ENCODE data around the gene CDH26.
A peak's percentile ranks its signal among the peaks of the same experiment; 100 is the strongest.

CDH26 gene

GRCh38 chr20:60052322-60052721 lies 94.1 kb downstream of the CDH26 start:
- Mint-ChIP-seq H3K9me3 (no peaks in the 10 kb centered on the region), H3K36me3 (no peaks in the 10 kb centered on the region), H3K27ac (no peak overlapping the region), H3K27me3 (peaks cover 40% of the 10 kb centered on the region), H3K4me3 (no peak overlapping the region), H3K4me1 (no peaks in the 10 kb centered on the region)
- ATAC-seq = no peak

- Mint-ChIP-seq H3K4me3 (no peak overlapping the region), H3K27me3 (peaks cover 49% of the 10 kb centered on the region), H3K9me3 (no peaks in the 10 kb centered on the region), H3K27ac (no peak overlapping the region), H3K4me1 (peaks cover 8% of the 10 kb centered on the region), H3K36me3 (no peaks in the 10 kb centered on the region)
- no peak for ATAC-seq
These were observed 95.0 kb downstream of the CDH26 start for GRCh38 chr20:60053125-60053817.

- H3K4me3 Mint-ChIP-seq = no peak overlapping the region
- ATAC-seq = no peak
- no peaks in the 10 kb centered on the region for H3K9me3 Mint-ChIP-seq
- H3K27ac Mint-ChIP-seq = no peak overlapping the region
- peaks cover 11% of the 10 kb centered on the region for H3K4me1 Mint-ChIP-seq
- H3K27me3 Mint-ChIP-seq = peaks cover 49% of the 10 kb centered on the region
- H3K36me3 Mint-ChIP-seq = no peaks in the 10 kb centered on the region
These were observed 95.6 kb downstream of the CDH26 start for GRCh38 chr20:60053818-60054190.

GRCh38 chr20:60054716-60055634 lies 96.8 kb downstream of the CDH26 start:
- no peak overlapping the region for H3K27ac Mint-ChIP-seq
- no peaks in the 10 kb centered on the region for H3K9me3 Mint-ChIP-seq
- H3K4me3 Mint-ChIP-seq = no peak overlapping the region
- H3K27me3 Mint-ChIP-seq = peaks cover 49% of the 10 kb centered on the region
- H3K4me1 Mint-ChIP-seq = peaks cover 13% of the 10 kb centered on the region
- H3K36me3 Mint-ChIP-seq = no peaks in the 10 kb centered on the region
- no peak for ATAC-seq

GRCh38 chr20:60055740-60056139 lies 97.5 kb downstream of the CDH26 start:
- Mint-ChIP-seq H3K36me3 (no peaks in the 10 kb centered on the region), H3K9me3 (no peaks in the 10 kb centered on the region), H3K4me3 (no peak overlapping the region), H3K27me3 (peaks cover 49% of the 10 kb centered on the region), H3K27ac (no peak overlapping the region), H3K4me1 (peaks cover 13% of the 10 kb centered on the region)
- no peak for ATAC-seq

- H3K27ac Mint-ChIP-seq = no peak overlapping the region
- peaks cover 48% of the 10 kb centered on the region for H3K27me3 Mint-ChIP-seq
- H3K4me3 Mint-ChIP-seq = no peak overlapping the region
- peaks cover 13% of the 10 kb centered on the region for H3K4me1 Mint-ChIP-seq
- no peak for ATAC-seq
- H3K9me3 Mint-ChIP-seq = no peaks in the 10 kb centered on the region
- H3K36me3 Mint-ChIP-seq = no peaks in the 10 kb centered on the region
These were observed 98.3 kb downstream of the CDH26 start for GRCh38 chr20:60056407-60057122.

GRCh38 chr20:60057123-60057865 lies 99.1 kb downstream of the CDH26 start:
- H3K9me3 Mint-ChIP-seq = no peaks in the 10 kb centered on the region
- H3K27me3 Mint-ChIP-seq = peaks cover 41% of the 10 kb centered on the region
- H3K4me3 Mint-ChIP-seq = no peak overlapping the region
- H3K4me1 Mint-ChIP-seq = peaks cover 13% of the 10 kb centered on the region
- H3K36me3 Mint-ChIP-seq = no peaks in the 10 kb centered on the region
- ATAC-seq = no peak
- peak overlapping the region; percentile 12 for H3K27ac Mint-ChIP-seq

GRCh38 chr20:60057866-60058807 lies 99.9 kb downstream of the CDH26 start:
- peaks cover 36% of the 10 kb centered on the region for H3K27me3 Mint-ChIP-seq
- peaks cover 13% of the 10 kb centered on the region for H3K4me1 Mint-ChIP-seq
- no peaks in the 10 kb centered on the region for H3K9me3 Mint-ChIP-seq
- peak overlapping the region; percentile 12 for H3K27ac Mint-ChIP-seq
- H3K4me3 Mint-ChIP-seq = no peak overlapping the region
- peak; percentile 44 for ATAC-seq
- no peaks in the 10 kb centered on the region for H3K36me3 Mint-ChIP-seq

GRCh38 chr20:60058879-60059278 lies 100.7 kb downstream of the CDH26 start:
- no peak for ATAC-seq
- Mint-ChIP-seq H3K4me1 (peaks cover 13% of the 10 kb centered on the region), H3K27ac (peak overlapping the region; percentile 12), H3K27me3 (peaks cover 29% of the 10 kb centered on the region), H3K9me3 (no peaks in the 10 kb centered on the region), H3K4me3 (no peak overlapping the region), H3K36me3 (no peaks in the 10 kb centered on the region)

- Mint-ChIP-seq H3K27me3 (peaks cover 19% of the 10 kb centered on the region), H3K9me3 (no peaks in the 10 kb centered on the region), H3K27ac (no peak overlapping the region), H3K36me3 (no peaks in the 10 kb centered on the region), H3K4me1 (peaks cover 13% of the 10 kb centered on the region), H3K4me3 (no peak overlapping the region)
- no peak for ATAC-seq
These were observed 101.9 kb downstream of the CDH26 start for GRCh38 chr20:60060006-60060557.

- H3K4me1 Mint-ChIP-seq = peaks cover 13% of the 10 kb centered on the region
- no peak overlapping the region for H3K4me3 Mint-ChIP-seq
- no peak for ATAC-seq
- no peaks in the 10 kb centered on the region for H3K9me3 Mint-ChIP-seq
- no peaks in the 10 kb centered on the region for H3K36me3 Mint-ChIP-seq
- H3K27ac Mint-ChIP-seq = no peak overlapping the region
- H3K27me3 Mint-ChIP-seq = peaks cover 18% of the 10 kb centered on the region
These were observed 102.4 kb downstream of the CDH26 start for GRCh38 chr20:60060593-60060992.

- Mint-ChIP-seq H3K27me3 (peaks cover 7% of the 10 kb centered on the region), H3K9me3 (no peaks in the 10 kb centered on the region), H3K4me3 (no peak overlapping the region), H3K27ac (no peak overlapping the region), H3K36me3 (no peaks in the 10 kb centered on the region), H3K4me1 (peaks cover 12% of the 10 kb centered on the region)
- ATAC-seq = no peak
These were observed 104.3 kb downstream of the CDH26 start for GRCh38 chr20:60062431-60063047.

- Mint-ChIP-seq H3K4me1 (peaks cover 7% of the 10 kb centered on the region), H3K4me3 (no peak overlapping the region), H3K27ac (no peak overlapping the region), H3K36me3 (no peaks in the 10 kb centered on the region), H3K27me3 (peaks cover 2% of the 10 kb centered on the region), H3K9me3 (no peaks in the 10 kb centered on the region)
- no peak for ATAC-seq
These were observed 104.8 kb downstream of the CDH26 start for GRCh38 chr20:60063048-60063451.

Data from stimulated activated memory B cell treated with anti-CD40 and anti-IgM and Interleukin-4, amounts not matched to agents 10 μg/mL and 1 μg/mL and 100 μg/mL, for 72 hours (primary cell).